ENCODE results near the gene ITGA11.

ITGA11 gene

GRCh38 chr15:68431792-68432401 lies at the start of gene ITGA11:
Gene ITGA11, minus strand, starts transcription at chr15:68432163. Its CDS starts 97 bp downstream, at chr15:68432066.
- no peak for DNase-seq (ENCODE audit: low read depth in 2 of 2)

- DNase-seq (ENCODE audit: low read depth in 2 of 2) = no peak
These were observed 49.4 kb upstream of the ITGA11 start for GRCh38 chr15:68481321-68481720.

GRCh38 chr15:68480296-68480695 lies 48.3 kb upstream of the ITGA11 start:
- DNase-seq (ENCODE audit: low read depth in 2 of 2) = no peak

GRCh38 chr15:68479870-68480269 lies 47.9 kb upstream of the ITGA11 start:
- no peak for DNase-seq (ENCODE audit: low read depth in 2 of 2)

- DNase-seq (ENCODE audit: low read depth in 2 of 2) = no peak
These were observed 47.4 kb upstream of the ITGA11 start for GRCh38 chr15:68479406-68479805.

- no peak for DNase-seq (ENCODE audit: low read depth in 2 of 2)
These were observed 46.9 kb upstream of the ITGA11 start for GRCh38 chr15:68478853-68479252.

- DNase-seq (ENCODE audit: low read depth in 2 of 2) = no peak
These were observed 43.5 kb upstream of the ITGA11 start for GRCh38 chr15:68475449-68475848.

- no peak for DNase-seq (ENCODE audit: low read depth in 2 of 2)
These were observed 39.6 kb upstream of the ITGA11 start for GRCh38 chr15:68471541-68471940.

GRCh38 chr15:68470976-68471375 lies 39.0 kb upstream of the ITGA11 start:
- DNase-seq (ENCODE audit: low read depth in 2 of 2) = no peak

- no peak for DNase-seq (ENCODE audit: low read depth in 2 of 2)
These were observed 38.2 kb upstream of the ITGA11 start for GRCh38 chr15:68470049-68470742.

GRCh38 chr15:68469162-68470048 lies 37.4 kb upstream of the ITGA11 start:
- DNase-seq (ENCODE audit: low read depth in 2 of 2) = no peak

- no peak for DNase-seq (ENCODE audit: low read depth in 2 of 2)
These were observed 34.9 kb upstream of the ITGA11 start for GRCh38 chr15:68466876-68467275.

- no peak for DNase-seq (ENCODE audit: low read depth in 2 of 2)
These were observed 34.0 kb upstream of the ITGA11 start for GRCh38 chr15:68465861-68466560.

GRCh38 chr15:68464448-68465090 lies 32.6 kb upstream of the ITGA11 start:
- DNase-seq (ENCODE audit: low read depth in 2 of 2) = no peak

- DNase-seq (ENCODE audit: low read depth in 2 of 2) = no peak
These were observed 32.0 kb upstream of the ITGA11 start for GRCh38 chr15:68463996-68464395.

- DNase-seq (ENCODE audit: low read depth in 2 of 2) = no peak
These were observed 31.5 kb upstream of the ITGA11 start for GRCh38 chr15:68463444-68463843.

GRCh38 chr15:68460166-68460565 lies 28.2 kb upstream of the ITGA11 start:
- no peak for DNase-seq (ENCODE audit: low read depth in 2 of 2)

GRCh38 chr15:68450192-68450591 lies 18.2 kb upstream of the ITGA11 start:
- DNase-seq (ENCODE audit: low read depth in 2 of 2) = no peak

GRCh38 chr15:68449389-68449788 lies 17.4 kb upstream of the ITGA11 start:
- no peak for DNase-seq (ENCODE audit: low read depth in 2 of 2)

- DNase-seq (ENCODE audit: low read depth in 2 of 2) = no peak
These were observed 16.2 kb upstream of the ITGA11 start for GRCh38 chr15:68447976-68448755.

- DNase-seq (ENCODE audit: low read depth in 2 of 2) = no peak
These were observed 15.2 kb upstream of the ITGA11 start for GRCh38 chr15:68447209-68447608.
